PFSK-1 (cell line): ENCODE results near the gene PTBP3.

ENCODE experiments used
- FOXP2 ChIP-seq: optimal IDR thresholded peaks from 2 replicates; pipeline ENCODE3; 2011; ENCODE audit warnings: borderline replicate concordance, control low read depth, inconsistent platforms; ENCODE audit not compliant: insufficient read depth; ENCODE audit errors: extremely low read length, extremely low read depth
- POLR2AphosphoS5 ChIP-seq: IDR thresholded peaks from 2 replicates; pipeline ENCODE4 v1.6.1; 2012; ENCODE audit warnings: low read depth, mild to moderate bottlenecking, control low read depth, low read length, moderate library complexity
- SIN3A ChIP-seq: IDR thresholded peaks from 2 replicates; pipeline ENCODE4 v1.6.1; 2012; ENCODE audit warnings: mild to moderate bottlenecking, low read length, moderate library complexity, borderline replicate concordance; ENCODE audit not compliant: insufficient read depth
- TAF1 ChIP-seq: IDR thresholded peaks from 2 replicates; pipeline ENCODE4 v1.6.1; 2012; ENCODE audit warnings: low read length, control low read depth, borderline replicate concordance; ENCODE audit not compliant: insufficient read depth
- TF ChIP-seq, protein P1 (sequence below), 2 experiments: IDR thresholded peaks; 2 replicates each; pipeline versions ENCODE4 v1.6.1 to v1.8.0; 2011 to 2012; ENCODE audit warnings: low read depth in 2 of 2, low read length in 2 of 2, control low read depth in 1 of 2, inconsistent platforms in 1 of 2, mild to moderate bottlenecking in 1 of 2, moderate library complexity in 1 of 2; ENCODE audit not compliant: insufficient read depth in 1 of 2

DNA sequence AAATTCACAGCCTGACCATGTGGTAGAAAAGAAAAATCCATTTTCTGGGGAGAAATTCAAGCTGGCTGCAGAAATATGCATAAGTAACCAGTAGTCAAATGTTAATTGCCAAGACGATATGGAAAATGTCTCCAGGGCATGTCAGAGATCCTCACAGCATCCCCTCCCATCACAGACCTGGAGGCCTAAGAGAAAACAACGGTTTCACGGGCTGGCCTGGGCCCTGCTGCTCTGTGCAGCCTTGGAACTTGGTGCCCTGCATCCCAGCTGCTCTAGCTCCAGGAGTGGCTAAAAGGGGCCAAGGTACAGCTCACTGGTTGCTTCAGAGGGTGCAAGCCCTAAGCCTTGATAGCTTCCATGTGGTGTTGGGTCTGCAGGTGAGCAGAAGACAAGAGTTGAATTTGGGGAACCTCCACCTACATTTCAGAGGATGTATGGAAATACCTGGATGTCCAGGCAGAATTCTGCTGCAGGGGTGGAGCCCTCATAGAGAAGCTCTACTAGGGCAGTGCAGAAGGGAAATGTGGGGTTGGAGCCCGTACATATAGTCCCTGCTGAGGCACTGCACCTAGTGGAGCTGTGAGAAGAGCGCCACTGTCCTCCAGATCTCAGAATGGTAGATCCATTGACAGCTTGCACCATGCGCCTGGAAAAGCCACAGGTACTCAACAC lies 49.7 kb downstream of the PTBP3 start:
- TF ChIP-seq POLR2AphosphoS5 (no peak), TAF1 (no peak), FOXP2 (no peak), SIN3A (no peak)
- TF ChIP-seq, protein P1, sequence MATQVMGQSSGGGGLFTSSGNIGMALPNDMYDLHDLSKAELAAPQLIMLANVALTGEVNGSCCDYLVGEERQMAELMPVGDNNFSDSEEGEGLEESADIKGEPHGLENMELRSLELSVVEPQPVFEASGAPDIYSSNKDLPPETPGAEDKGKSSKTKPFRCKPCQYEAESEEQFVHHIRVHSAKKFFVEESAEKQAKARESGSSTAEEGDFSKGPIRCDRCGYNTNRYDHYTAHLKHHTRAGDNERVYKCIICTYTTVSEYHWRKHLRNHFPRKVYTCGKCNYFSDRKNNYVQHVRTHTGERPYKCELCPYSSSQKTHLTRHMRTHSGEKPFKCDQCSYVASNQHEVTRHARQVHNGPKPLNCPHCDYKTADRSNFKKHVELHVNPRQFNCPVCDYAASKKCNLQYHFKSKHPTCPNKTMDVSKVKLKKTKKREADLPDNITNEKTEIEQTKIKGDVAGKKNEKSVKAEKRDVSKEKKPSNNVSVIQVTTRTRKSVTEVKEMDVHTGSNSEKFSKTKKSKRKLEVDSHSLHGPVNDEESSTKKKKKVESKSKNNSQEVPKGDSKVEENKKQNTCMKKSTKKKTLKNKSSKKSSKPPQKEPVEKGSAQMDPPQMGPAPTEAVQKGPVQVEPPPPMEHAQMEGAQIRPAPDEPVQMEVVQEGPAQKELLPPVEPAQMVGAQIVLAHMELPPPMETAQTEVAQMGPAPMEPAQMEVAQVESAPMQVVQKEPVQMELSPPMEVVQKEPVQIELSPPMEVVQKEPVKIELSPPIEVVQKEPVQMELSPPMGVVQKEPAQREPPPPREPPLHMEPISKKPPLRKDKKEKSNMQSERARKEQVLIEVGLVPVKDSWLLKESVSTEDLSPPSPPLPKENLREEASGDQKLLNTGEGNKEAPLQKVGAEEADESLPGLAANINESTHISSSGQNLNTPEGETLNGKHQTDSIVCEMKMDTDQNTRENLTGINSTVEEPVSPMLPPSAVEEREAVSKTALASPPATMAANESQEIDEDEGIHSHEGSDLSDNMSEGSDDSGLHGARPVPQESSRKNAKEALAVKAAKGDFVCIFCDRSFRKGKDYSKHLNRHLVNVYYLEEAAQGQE (IDR thresholded peaks at IDR 0.05; ENCODE audit: insufficient read depth in 1 of 2, low read depth in 2 of 2, low read length in 2 of 2), result no peak
